ENCODE results near the gene YPEL1.

Gene YPEL1

DNA sequence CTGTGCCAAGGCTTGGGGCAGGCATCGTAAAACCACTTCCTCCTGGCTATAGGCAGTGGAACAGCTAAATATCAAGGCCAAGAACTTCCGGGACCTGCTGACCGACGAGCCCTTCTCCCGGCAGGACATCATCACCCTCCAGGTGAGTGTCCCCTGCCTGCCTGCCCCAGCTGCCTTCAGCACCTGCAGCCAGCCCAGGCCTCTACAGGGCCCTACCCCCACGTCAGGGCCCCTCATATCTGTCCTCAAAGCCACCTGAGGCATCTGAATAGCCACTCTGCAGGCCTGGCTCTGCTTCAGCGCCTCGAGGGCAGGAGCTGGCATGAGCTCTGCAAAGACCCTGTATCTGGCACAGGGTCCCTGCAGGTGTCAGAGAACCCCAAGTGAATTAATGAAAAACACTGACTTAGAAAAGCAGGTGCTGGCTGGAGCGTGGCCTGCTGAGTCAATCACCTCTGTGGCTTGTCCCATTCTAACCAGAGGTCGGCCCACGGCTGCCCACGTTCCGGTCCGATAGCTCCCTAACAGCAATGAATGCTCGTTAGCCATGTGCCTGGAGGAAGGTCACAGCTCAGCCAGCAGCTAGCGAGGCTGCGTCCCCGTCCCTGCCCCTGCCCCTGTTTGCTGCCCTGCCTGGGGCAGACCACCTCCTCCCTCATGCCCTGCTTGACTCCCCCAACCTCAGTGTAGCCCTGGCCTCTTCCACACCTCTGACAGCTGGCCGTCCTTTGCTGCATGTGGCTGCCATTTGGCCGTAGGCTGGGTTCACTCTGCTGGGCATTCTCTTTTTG is 53.0 kb downstream of the YPEL1 start:
- Histone ChIP-seq H3K9ac (ENCODE audit: low read depth, low read length, poor library complexity, severe bottlenecking) (no peak overlapping the region), H3K4me2 (ENCODE audit: low read depth, low read length, poor library complexity, severe bottlenecking) (no peak overlapping the region), H3K9me2 (replicated peaks; ENCODE audit: low read depth, low read length) (no peaks in the 10 kb centered on the region), H3K27me3 (ENCODE audit: insufficient read depth, low read length, poor library complexity, severe bottlenecking) (no peaks in the 10 kb centered on the region), H3K79me2 (ENCODE audit: insufficient read depth, low read length) (no peaks in the 10 kb centered on the region), H2AFZ (ENCODE audit: low read length) (no peak overlapping the region), H3F3A (ENCODE audit: low read depth) (no peaks in the 10 kb centered on the region), H3K9me3 (ENCODE audit: insufficient read depth, low read depth, low read length) (no peaks in the 10 kb centered on the region), H3K4me3 (ENCODE audit: low read length, poor library complexity, severe bottlenecking) (no peak overlapping the region), H3K4me1 (ENCODE audit: insufficient read depth, low read length, poor library complexity, severe bottlenecking) (no peaks in the 10 kb centered on the region), H3K36me3 (ENCODE audit: insufficient read depth, low read length) (peaks cover 27% of the 10 kb centered on the region; the same call in 1 of the 2 replicates), H4K20me1 (ENCODE audit: insufficient read depth, low read length, poor library complexity, severe bottlenecking) (no peaks in the 10 kb centered on the region)
- TF ChIP-seq, protein P1, sequence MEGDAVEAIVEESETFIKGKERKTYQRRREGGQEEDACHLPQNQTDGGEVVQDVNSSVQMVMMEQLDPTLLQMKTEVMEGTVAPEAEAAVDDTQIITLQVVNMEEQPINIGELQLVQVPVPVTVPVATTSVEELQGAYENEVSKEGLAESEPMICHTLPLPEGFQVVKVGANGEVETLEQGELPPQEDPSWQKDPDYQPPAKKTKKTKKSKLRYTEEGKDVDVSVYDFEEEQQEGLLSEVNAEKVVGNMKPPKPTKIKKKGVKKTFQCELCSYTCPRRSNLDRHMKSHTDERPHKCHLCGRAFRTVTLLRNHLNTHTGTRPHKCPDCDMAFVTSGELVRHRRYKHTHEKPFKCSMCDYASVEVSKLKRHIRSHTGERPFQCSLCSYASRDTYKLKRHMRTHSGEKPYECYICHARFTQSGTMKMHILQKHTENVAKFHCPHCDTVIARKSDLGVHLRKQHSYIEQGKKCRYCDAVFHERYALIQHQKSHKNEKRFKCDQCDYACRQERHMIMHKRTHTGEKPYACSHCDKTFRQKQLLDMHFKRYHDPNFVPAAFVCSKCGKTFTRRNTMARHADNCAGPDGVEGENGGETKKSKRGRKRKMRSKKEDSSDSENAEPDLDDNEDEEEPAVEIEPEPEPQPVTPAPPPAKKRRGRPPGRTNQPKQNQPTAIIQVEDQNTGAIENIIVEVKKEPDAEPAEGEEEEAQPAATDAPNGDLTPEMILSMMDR (conservative IDR thresholded peaks at IDR 0.05; ENCODE audit: low read length) = no peak
- TF ChIP-seq EZH2phosphoT487 (IDR thresholded peaks at IDR 0.05; ENCODE audit: borderline replicate concordance) = no peak

- H3K36me3 ChIP-seq (ENCODE audit: insufficient read depth, low read length) = peaks cover 22% of the 10 kb centered on the region; the same call in 1 of the 2 replicates
- no peaks in the 10 kb centered on the region for H3K4me1 ChIP-seq (ENCODE audit: insufficient read depth, low read length, poor library complexity, severe bottlenecking)
- H3K9me2 ChIP-seq (replicated peaks; ENCODE audit: low read depth, low read length) = no peaks in the 10 kb centered on the region
- H3K4me3 ChIP-seq (ENCODE audit: low read length, poor library complexity, severe bottlenecking) = no peak overlapping the region
- H3K4me2 ChIP-seq (ENCODE audit: low read depth, low read length, poor library complexity, severe bottlenecking) = no peak overlapping the region
- H2AFZ ChIP-seq (ENCODE audit: low read length) = no peak overlapping the region
- H3K9me3 ChIP-seq (ENCODE audit: insufficient read depth, low read depth, low read length) = no peaks in the 10 kb centered on the region
- H3K27me3 ChIP-seq (ENCODE audit: insufficient read depth, low read length, poor library complexity, severe bottlenecking) = no peaks in the 10 kb centered on the region
- TF ChIP-seq, protein P1 (conservative IDR thresholded peaks at IDR 0.05; ENCODE audit: low read length) = no peak
- no peak for TF ChIP-seq EZH2phosphoT487 (IDR thresholded peaks at IDR 0.05; ENCODE audit: borderline replicate concordance)
- H3K9ac ChIP-seq (ENCODE audit: low read depth, low read length, poor library complexity, severe bottlenecking) = no peak overlapping the region
- H3K79me2 ChIP-seq (ENCODE audit: insufficient read depth, low read length) = no peaks in the 10 kb centered on the region
- H3F3A ChIP-seq (ENCODE audit: low read depth) = no peaks in the 10 kb centered on the region
- no peaks in the 10 kb centered on the region for H4K20me1 ChIP-seq (ENCODE audit: insufficient read depth, low read length, poor library complexity, severe bottlenecking)
Observed at GRCh38 chr22:21681566-21682370, 53.8 kb downstream of the YPEL1 start.

DNA sequence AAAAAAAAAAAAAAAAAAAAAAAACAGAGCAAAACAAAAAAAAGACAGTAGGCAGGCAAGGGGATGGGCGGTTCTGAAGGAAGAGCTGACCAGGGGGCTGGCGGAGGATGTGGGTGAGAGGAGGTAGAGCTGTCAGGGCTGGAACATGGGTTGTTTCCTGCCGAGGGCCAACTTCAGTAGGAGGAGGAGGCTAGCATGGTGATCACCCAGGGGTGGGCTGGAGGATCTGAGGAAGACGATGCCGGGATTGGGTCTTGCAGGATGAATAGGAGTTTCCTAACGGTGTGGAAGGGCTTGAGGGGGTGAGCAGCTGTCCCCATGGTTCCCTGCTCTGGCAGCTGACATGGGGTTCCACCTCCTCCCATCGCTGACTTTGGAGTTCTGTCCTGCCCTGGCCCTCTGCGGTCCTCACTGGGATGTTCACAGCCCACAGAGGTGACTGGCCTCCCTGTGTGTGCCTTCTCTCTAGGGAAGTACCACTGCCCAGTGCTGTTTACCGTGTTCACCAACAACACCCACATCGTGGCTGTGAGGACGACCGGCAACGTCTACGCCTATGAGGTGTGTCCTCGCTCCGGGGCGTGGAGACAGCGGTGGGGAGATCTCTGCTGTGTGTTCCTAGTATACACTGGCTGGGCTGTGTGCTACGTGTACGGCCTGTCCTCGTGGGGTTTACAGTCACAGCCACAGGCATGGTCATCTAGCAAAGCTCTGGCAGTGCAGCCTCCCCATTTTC is 54.6 kb downstream of the YPEL1 start:
- Histone ChIP-seq H3K9me2 (replicated peaks; ENCODE audit: low read depth, low read length) (no peaks in the 10 kb centered on the region), H3K4me1 (ENCODE audit: insufficient read depth, low read length, poor library complexity, severe bottlenecking) (no peaks in the 10 kb centered on the region), H3K27me3 (ENCODE audit: insufficient read depth, low read length, poor library complexity, severe bottlenecking) (no peaks in the 10 kb centered on the region), H3K4me3 (ENCODE audit: low read length, poor library complexity, severe bottlenecking) (no peak overlapping the region), H3K9me3 (ENCODE audit: insufficient read depth, low read depth, low read length) (no peaks in the 10 kb centered on the region), H4K20me1 (ENCODE audit: insufficient read depth, low read length, poor library complexity, severe bottlenecking) (no peaks in the 10 kb centered on the region), H3K9ac (ENCODE audit: low read depth, low read length, poor library complexity, severe bottlenecking) (no peak overlapping the region), H3F3A (ENCODE audit: low read depth) (no peaks in the 10 kb centered on the region), H2AFZ (ENCODE audit: low read length) (no peak overlapping the region), H3K4me2 (ENCODE audit: low read depth, low read length, poor library complexity, severe bottlenecking) (no peak overlapping the region), H3K36me3 (ENCODE audit: insufficient read depth, low read length) (peaks cover 20% of the 10 kb centered on the region; the same call in 1 of the 2 replicates), H3K79me2 (ENCODE audit: insufficient read depth, low read length) (no peaks in the 10 kb centered on the region)
- TF ChIP-seq EZH2phosphoT487 (IDR thresholded peaks at IDR 0.05; ENCODE audit: borderline replicate concordance) = no peak
- TF ChIP-seq, protein P1 (conservative IDR thresholded peaks at IDR 0.05; ENCODE audit: low read length) = no peak

Measured in Loucy (cell line).